Measurements from ENCODE around the gene SBNO2. TPM values are rescaled to one million over a fixed set of nuclear protein-coding genes. Genes with fewer than 3 reads are reported as not detected.

Gene SBNO2
- polyA plus RNA-seq, 1 experiment = 9.9 TPM

DNA sequence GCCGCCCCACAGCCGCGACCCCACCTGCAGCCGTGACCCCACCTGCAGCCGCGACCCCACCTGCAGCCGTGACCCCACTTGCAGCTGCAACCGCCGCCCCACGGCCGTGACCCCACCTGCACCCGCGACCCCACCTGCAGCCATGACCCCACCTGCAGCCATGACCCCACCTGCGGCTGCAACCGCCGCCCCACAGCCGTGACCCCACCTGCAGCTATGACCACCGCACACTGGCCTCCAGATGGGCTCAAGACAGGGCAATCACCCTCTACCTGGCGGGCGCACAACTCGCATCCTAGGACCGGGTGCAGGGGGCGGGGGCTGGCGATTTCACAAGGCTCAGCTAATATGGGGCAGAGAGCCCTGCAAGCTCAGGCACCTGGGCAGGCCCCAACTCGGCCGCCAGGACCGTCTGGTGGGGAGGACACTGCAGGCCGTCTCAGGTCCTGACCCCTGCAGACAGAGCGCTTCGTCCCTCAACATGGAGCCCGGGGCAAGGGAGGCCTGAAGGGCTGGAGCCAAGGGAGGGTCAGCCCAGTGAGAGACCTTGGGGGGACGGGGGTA lies 15.1 kb downstream of the SBNO2 start:
- Histone ChIP-seq H3K9me3 (ENCODE audit: control insufficient read depth, insufficient read depth, low read length) (no peaks in the 10 kb centered on the region; the same call in 1 of the 2 replicates), H3K4me3 (ENCODE audit: low read depth, low read length) (no peak overlapping the region), H3K27me3 (ENCODE audit: control insufficient read depth, insufficient read depth, low read length) (no peaks in the 10 kb centered on the region), H3K27ac (ENCODE audit: low read depth, low read length) (no peak overlapping the region)
- ChIA-PET CTCF (no interaction called here), POLR2A (no interaction called here)
- no peak for DNase-seq (ENCODE audit: low read depth, low spot score)
- TF ChIP-seq, protein P1, sequence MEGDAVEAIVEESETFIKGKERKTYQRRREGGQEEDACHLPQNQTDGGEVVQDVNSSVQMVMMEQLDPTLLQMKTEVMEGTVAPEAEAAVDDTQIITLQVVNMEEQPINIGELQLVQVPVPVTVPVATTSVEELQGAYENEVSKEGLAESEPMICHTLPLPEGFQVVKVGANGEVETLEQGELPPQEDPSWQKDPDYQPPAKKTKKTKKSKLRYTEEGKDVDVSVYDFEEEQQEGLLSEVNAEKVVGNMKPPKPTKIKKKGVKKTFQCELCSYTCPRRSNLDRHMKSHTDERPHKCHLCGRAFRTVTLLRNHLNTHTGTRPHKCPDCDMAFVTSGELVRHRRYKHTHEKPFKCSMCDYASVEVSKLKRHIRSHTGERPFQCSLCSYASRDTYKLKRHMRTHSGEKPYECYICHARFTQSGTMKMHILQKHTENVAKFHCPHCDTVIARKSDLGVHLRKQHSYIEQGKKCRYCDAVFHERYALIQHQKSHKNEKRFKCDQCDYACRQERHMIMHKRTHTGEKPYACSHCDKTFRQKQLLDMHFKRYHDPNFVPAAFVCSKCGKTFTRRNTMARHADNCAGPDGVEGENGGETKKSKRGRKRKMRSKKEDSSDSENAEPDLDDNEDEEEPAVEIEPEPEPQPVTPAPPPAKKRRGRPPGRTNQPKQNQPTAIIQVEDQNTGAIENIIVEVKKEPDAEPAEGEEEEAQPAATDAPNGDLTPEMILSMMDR (IDR thresholded peaks at IDR 0.05; ENCODE audit: low read depth, low read length) = no peak

DNA sequence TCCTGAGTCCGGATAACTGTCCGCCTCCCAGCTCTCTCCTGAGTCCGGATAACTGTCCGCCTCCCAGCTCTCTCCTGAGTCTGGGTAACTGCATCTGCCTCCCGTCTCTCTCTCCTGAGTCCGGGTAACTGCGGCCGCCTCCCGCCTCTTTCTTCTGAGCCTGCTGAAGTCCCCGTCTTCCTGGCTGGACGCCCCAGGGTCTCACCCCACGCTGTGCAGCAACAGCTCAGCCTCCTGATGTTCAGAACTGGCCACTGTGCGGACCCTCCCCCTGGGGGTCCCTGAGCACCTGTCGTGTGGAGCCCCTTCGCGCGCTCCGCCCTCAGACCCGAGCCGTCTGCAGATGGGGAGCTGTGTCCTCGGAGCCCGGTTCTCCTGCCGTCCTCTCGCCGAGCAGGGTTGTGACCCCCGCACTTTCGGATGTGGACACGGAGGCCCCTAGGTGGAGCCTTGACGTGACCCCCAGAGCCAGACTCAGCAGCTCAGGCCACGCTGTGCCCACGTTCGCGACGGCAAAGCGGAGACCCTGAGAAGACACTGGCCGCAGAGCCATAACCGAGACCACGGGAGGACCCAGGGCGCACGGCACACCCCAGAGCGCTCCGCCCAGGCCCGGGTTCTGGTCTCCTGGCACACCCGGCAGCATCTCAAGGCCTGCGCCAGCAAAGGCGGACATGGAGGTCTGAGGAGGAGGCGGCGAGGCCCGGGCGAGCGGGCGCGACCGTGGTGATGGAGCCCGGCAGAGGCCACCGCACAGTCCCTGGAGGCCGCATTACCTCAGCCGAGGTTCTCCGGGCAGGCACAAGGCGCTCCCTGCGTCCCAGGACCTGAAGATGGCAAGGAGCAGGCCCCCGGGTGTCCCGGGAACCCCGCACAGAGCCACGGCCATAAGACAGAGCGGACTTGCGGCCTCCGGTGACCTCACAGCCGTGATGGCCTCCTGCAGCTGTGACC lies 15.9 kb downstream of the SBNO2 start:
- TF ChIP-seq, protein P1 (IDR thresholded peaks at IDR 0.05; ENCODE audit: low read depth, low read length) = no peak
- H3K4me3 ChIP-seq (ENCODE audit: low read depth, low read length) = no peak overlapping the region

DNA sequence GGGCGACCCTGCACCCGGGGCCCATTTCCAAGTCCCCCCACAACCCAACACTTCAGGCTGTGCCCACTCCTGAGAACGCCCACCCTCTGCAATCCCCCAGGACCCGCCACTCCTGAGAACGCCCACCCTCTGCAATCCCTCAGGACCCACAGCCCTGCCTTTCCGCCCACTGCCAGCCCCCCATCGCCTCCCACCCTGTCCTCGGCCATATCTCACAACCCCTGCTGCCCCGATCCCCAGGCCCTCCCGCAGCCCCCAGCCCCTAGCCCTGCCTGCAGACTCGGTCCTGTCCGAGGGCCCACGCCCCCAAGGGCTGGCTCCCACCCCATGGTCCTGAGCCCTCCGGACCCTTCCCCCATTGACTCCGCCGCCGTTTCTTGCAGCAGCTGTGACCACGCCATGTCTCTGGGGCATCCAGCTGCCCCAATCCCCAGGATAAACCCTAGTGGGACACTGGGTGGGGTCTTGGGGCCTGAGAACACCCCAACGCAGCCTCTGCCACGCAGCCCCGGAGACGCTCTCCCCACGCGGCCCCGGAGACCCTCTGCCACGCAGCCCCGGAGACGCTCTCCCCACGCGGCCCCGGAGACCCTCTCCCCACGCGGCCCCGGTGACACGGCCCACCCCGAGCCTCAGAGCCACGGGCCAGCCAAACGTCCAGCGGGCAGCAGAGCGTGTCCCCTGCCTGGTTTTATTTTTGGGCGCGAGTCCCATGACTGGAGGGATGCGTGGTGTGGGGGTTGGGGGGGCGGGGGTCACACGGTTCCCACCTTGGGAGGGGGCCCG lies 17.0 kb downstream of the SBNO2 start:
- TF ChIP-seq, protein P1 (IDR thresholded peaks at IDR 0.05; ENCODE audit: low read depth, low read length) = no peak
- Histone ChIP-seq H3K27me3 (ENCODE audit: control insufficient read depth, insufficient read depth, low read length) (no peaks in the 10 kb centered on the region), H3K27ac (ENCODE audit: low read depth, low read length) (no peak overlapping the region), H3K9me3 (ENCODE audit: control insufficient read depth, insufficient read depth, low read length) (no peaks in the 10 kb centered on the region; the same call in 1 of the 2 replicates), H3K4me3 (ENCODE audit: low read depth, low read length) (no peak overlapping the region)
- POLR2A ChIA-PET = no interaction called here
- CTCF ChIA-PET = no interaction called here
- no peak for DNase-seq (ENCODE audit: low read depth, low spot score)

More for the DNA sequence above, 15.9 kb downstream of the SBNO2 start:
- no peak for DNase-seq (ENCODE audit: low read depth, low spot score)
- no peaks in the 10 kb centered on the region; the same call in 1 of the 2 replicates for H3K9me3 ChIP-seq (ENCODE audit: control insufficient read depth, insufficient read depth, low read length)
- POLR2A ChIA-PET = no interaction called here
- no peaks in the 10 kb centered on the region for H3K27me3 ChIP-seq (ENCODE audit: control insufficient read depth, insufficient read depth, low read length)
- CTCF ChIA-PET = no interaction called here
- H3K27ac ChIP-seq (ENCODE audit: low read depth, low read length) = no peak overlapping the region

DNA sequence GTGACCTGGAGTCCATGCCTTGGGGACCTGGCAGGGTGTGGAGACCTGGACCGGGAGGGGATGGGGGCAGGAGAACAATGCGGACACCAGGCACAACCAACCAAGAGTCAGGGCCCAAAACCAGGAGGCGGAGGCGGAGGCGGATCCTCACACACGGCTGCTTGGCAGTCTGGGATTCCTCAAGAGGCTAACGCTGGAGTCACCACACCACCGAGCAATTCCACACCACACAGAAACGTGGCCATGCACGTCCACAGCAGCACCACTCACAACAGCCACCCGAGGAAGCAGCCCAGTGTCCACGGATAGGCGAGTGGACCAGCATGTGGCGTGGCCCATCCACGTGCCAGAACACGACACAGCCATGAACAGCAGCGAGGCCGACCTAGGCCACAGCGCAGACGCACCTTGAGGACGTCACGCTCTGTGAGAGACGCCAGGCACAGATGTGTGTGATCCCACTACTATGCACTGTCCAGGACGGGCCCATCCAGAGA lies 17.7 kb downstream of the SBNO2 start:
- TF ChIP-seq, protein P1 (IDR thresholded peaks at IDR 0.05; ENCODE audit: low read depth, low read length) = no peak
- DNase-seq (ENCODE audit: low read depth, low spot score) = no peak
- CTCF ChIA-PET = no interaction called here
- Histone ChIP-seq H3K27ac (ENCODE audit: low read depth, low read length) (peak overlapping the region; percentile 31), H3K9me3 (ENCODE audit: control insufficient read depth, insufficient read depth, low read length) (no peaks in the 10 kb centered on the region; the same call in 1 of the 2 replicates), H3K4me3 (ENCODE audit: low read depth, low read length) (no peak overlapping the region), H3K27me3 (ENCODE audit: control insufficient read depth, insufficient read depth, low read length) (no peaks in the 10 kb centered on the region)
- POLR2A ChIA-PET = interaction anchor here (1.4 kb wide), 1 partner anchor 10 kb away, joined by 3 read pairs; no protein-coding TSS in a partner anchor
